HCT116 (cell line): ENCODE results near the gene PAX2.

Source experiments
- ATF3 ChIP-seq: IDR thresholded peaks from 2 replicates; pipeline ENCODE4 v1.6.1; 2012
- CBX3 ChIP-seq: IDR thresholded peaks from 2 replicates; pipeline ENCODE4 v1.6.1; 2012; ENCODE audit warnings: low read depth
- CTCF ChIP-seq, 3 experiments: fragments of 200-600 bp in 1 of 3; sonication (generic) in 1 of 3; IDR thresholded peaks in 2 of 3; conservative IDR thresholded peaks in 1 of 3; 2 replicates each; pipeline ENCODE4 v1.5.1; 2012 to 2017; ENCODE audit warnings: low read depth in 2 of 3, low read length in 2 of 3, antibody characterized with exemption in 1 of 3, borderline replicate concordance in 1 of 3, control low read depth in 1 of 3, mild to moderate bottlenecking in 1 of 3, mixed read lengths in 1 of 3, mixed run types in 1 of 3, moderate library complexity in 1 of 3; ENCODE audit not compliant: insufficient read depth in 1 of 3
- EZH2 ChIP-seq: fragments of 200-600 bp; sonication (generic); IDR thresholded peaks from 2 replicates; pipeline ENCODE4 v1.6.1; 2017; ENCODE audit warnings: antibody characterized with exemption, mixed run types
- JUND ChIP-seq: IDR thresholded peaks from 2 replicates; pipeline ENCODE4 v1.6.1; 2012
- MAX ChIP-seq: IDR thresholded peaks from 2 replicates; pipeline ENCODE4 v1.6.1; 2012
- POLR2A ChIP-seq: IDR thresholded peaks from 2 replicates; pipeline ENCODE4 v1.7.0; 2011; ENCODE audit warnings: borderline replicate concordance; ENCODE audit not compliant: insufficient read depth, insufficient read length; ENCODE audit errors: extremely low read depth
- POLR2AphosphoS5 ChIP-seq: IDR thresholded peaks from 2 replicates; pipeline ENCODE4 v1.6.1; 2011; ENCODE audit warnings: mild to moderate bottlenecking, low read depth, low read length, moderate library complexity
- REST ChIP-seq: IDR thresholded peaks from 2 replicates; pipeline ENCODE4 v1.6.1; 2012; ENCODE audit warnings: low read depth
- SP1 ChIP-seq: IDR thresholded peaks from 2 replicates; pipeline ENCODE4 v1.6.1; 2012; ENCODE audit warnings: low read depth

- no peak for TF ChIP-seq CTCF (IDR thresholded peaks at IDR 0.05 in 2 of 3, conservative IDR thresholded peaks at IDR 0.05 in 1 of 3; ENCODE audit: borderline replicate concordance in 1 of 3, insufficient read depth in 1 of 3, low read depth in 2 of 3, low read length in 2 of 3)
- no peak for TF ChIP-seq ATF3
- no peak for TF ChIP-seq MAX
- no peak for TF ChIP-seq POLR2AphosphoS5
- TF ChIP-seq EZH2 = no peak
- TF ChIP-seq CBX3 = no peak
- TF ChIP-seq POLR2A = no peak
- no peak for TF ChIP-seq SP1
- TF ChIP-seq REST = no peak
- no peak for TF ChIP-seq JUND
These were observed 112.9 kb downstream of the PAX2 start for GRCh38 chr10:100858261-100858660.
